Activated CD8-positive, alpha-beta memory T cell treated with anti-CD3 and anti-CD28 coated beads, Interleukin-2, amount 50 U/mL, for 4 hours (primary cell): ENCODE data around the gene COL19A1.

ENCODE experiments used
- DNase-seq: peaks from one replicate; pipeline ENCODE4 v3.0.0-alpha.2; 2020

The COL19A1 gene

DNA sequence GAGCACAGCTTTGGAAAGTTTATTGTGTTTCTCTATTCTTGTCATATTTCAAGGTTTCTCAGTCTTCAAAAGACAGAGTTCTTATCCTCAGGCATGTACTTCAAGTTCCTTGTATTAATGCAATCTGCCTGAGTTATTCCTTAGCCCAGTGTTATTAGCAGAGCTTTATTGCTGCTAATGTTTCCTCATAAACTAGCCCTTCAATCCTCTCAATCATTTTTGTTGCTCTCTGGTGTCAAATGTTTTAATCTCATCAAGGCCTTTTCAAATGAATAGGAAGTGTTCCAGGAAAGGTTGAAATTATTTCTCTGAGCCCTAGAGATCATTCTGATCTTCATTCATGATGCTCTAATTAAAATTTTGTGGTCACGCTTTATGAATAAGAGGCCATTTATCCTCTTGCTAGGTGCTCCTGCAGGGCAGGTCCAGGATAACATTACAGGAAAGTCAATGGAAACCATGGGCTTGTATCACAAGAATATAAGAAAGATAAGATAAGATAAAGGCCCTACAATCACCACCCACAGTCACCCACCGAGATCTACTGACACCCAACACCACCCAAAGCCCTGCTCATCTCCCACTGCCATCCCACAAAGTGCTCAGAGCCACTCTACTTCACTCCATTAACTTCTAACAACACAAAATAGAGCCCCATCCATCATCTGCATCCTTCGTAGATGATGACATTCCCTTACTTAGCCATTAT, 310.6 kb downstream of the COL19A1 start:
- DNase-seq = no peak

DNA sequence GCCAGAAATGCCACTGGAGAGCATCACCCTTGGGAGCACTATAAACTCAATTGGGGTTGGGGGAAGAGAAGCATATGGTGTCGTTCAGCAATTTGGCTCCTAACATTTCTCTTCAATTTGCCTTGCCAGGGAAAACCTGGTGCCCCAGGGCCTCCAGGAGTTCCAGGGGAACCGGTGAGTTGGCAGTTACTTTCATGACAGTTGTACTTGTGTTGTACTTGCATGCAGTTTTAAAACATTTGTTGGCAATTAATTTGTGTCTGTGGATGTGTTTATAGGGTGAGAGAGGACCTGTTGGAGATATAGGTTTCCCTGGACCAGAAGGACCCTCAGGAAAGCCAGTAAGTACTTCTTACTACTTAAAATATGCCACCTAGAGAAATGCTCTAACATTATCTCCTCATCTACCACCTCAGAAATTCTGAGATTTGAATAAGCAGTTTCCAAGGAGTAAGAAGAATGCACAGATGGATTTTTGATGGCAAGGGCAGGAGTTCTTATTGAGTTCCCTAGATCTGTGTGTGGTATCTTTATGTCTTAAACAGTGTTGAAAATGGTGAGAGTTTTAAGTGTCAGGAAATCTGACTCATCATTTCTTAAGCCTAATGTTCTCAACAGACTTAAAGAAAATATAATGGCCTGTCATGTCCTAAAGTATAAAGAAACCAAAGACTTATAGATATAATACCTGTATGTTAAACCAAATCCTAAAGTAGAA, 314.0 kb downstream of the COL19A1 start:
- no peak for DNase-seq

DNA sequence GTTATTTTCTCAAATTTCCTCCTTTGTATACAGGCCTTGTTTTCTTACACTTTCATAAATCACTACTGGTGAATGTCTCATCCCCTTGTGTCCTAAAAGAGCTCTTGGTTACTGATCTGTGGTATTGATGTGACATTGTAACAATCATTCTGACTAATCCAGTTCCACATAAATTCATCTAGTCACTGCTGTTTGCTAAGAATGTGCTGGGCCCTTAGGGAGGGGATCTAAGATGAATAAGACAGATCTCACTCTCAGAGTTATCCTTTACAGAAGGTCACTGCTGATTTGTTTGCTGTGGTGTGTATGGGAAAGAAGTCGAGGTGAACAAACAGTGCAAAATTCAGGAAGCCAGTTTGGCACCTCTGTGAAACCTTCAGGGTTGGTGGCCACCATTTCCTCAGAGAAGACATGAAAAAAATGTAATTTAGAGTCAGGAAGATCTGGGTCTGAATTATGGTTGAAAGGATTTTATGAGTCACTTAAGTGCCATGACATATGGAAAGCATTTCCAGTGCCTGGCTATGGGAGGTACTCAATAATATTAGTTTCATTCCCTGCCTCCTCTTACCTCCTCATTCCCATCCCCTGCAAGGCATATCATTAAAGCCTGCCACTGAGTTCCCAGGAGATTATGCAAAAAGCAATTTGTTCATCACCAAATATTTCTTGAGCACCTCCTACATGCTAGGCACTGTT, 314.7 kb downstream of the COL19A1 start:
- DNase-seq = no peak

DNA sequence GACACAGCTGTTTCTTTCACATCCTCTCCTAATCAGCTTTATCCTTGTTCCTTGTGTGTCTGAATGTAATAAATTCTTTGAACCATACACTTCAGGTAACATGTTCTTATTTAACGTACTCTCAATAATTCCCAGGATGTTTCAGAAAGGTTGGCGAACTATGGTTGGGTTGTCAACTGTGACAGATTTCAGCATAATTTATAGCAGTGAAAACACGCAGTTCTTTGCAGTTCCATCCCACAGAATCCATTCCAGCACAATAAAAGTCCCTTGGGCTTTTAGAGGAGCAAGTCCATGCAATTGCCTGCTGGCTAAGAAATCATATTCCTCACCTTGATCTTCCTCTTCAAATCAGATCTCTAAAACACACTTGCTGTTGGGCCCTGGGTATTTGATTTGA, 317.2 kb downstream of the COL19A1 start:
- no peak for DNase-seq

DNA sequence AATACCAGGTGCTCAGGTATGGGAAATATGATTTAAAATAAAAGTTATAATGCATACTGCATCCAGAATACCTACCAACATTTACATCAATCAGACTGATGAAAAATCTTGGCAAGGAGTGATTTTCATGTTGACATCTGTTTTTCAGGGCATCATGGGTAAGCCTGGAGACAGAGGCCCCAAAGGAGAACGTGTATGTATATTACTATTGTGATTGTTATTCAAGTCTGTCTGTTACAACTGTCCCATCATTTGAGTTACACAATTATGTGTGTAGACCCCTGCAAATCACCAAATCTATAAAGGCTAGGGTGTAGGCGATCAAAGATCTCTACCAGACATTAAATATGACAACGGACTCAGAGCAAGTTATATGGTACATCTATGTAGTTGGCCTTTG, 318.4 kb downstream of the COL19A1 start:
- DNase-seq = no peak

DNA sequence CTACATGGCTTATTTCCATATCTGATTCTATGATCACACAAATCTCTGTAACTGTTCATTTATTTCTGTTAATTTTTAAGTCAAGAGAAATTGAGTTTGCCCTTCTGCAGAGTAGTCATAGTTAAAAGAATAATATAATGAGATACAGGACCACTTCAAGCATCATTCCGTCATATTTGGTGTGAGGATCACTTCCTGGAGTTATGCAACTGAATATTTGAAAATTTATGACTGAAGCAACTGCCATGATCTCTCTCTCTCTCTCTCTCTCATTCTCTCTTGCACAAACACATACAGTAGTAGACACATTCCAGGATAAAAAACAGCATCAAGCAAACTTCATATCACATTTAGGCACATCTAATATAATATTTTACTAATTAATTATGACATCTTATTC, 320.1 kb downstream of the COL19A1 start:
- DNase-seq = no peak

DNA sequence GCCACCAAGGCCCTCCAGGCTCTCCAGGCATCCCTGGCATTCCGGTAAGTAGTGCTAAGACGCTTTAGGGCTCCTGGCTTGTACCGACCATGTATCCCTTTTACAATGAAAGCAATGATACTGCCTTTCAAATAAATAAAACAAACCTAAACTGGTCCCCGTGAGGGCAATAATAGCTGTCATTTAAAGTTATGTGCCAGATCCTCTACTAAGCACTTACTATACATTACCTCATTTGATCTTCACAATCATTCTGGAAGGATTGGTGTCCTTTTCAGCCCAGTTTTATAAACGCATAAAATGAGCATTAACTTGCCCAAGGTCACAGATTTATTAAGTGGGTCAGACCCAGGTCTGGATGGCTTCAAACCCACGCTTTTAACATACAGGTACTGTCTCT, 321.8 kb downstream of the COL19A1 start:
- no peak for DNase-seq

DNA sequence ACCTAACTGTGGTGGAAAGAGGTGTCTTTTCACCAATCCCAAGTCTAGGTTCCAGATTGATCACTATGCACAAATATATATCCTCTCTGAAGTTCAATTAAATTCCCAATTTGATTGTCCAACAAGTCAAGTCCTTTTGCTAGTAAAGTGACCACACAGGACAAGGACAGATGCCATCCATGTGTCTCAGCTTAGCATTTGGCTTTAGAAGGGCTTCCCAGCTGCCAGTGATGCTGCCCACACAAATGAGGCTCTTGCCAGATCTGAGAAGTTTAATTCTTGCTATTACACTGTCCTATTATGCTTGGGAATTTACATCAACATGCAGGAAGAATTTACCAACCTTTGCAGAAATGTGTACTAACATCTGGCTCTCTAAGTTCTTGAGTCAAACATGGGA, 328.1 kb downstream of the COL19A1 start:
- DNase-seq = no peak

DNA sequence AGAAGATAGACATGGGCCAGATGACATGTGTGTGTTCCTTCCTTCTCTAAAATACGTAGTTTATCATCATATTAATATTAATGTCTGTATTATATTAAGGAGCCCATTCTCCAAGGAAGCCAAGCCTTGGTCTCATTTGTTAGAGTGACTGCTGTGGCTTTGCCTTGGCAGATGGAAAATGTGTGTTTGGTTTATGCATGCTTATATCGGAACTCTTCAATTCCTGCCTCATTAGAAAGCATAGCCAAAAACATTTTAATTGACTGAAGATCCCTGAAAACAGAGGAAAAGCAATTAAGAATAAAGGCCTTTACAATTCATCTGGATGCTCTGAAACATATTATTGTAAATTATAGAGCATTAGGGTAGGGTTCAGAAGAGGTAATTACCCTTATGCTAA, 330.2 kb downstream of the COL19A1 start:
- no peak for DNase-seq

DNA sequence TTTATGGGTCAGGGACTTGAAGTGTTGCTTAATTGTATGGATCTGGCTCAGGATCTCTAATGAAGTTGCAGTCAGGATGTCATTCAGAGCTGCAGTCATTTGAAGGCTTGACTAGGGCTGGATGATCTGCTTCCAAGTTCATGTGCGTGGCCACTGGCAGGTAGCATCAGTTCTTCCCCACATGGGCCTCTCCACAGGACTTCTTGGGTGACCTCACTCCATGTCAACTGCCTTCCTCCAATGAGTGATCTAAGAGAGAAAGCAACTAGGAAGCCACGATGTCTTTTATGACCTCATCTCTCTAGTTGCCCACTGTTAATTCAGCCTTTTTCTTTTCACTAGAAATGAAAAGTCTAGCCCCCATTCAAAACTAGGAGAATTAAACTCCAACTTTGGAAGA, 332.4 kb downstream of the COL19A1 start:
- no peak for DNase-seq

DNA sequence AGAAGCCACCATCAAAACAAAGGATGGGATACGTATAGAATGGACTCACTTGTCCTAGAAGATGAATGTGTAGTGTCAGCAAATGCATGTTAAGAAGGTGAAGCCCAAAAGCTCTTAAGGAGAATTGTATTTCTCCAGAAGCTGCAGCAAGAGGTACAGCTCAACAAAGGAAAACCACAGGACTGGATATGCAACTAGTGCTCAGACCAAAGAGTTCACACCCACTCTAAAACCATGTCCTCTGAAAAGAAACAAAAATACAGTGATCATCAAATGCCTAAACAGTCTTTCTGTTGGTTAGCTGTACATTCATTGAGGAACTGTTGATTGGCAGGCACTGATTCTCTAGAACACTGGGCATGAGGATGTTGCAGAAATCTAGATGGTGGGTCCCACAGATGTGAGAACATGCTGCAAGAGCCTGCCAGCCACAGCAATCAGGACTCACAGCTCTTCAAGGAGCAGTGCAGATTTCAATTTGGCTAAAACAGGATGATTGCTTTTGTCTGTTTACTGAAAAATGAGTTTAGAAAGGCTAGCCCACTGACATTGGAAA, 342.0 kb downstream of the COL19A1 start:
- no peak for DNase-seq

DNA sequence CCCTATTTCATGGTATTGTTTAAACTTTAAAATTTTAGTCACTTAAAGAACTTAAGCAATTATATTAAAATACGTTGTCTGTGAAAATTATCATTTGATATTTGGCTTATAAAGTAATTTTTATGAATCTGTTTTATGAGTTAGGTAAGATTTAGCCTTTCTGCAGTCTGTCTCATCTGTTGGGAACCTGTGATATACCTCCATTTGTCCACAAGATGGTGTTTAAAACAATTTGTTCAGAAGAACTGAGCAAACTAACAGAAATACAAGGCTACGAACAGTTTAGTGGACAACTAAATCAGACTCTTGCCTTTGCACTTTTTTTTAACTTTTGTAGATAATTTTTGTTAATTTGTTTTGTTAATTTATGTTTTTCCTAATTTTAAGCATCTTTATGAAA, 344.1 kb downstream of the COL19A1 start:
- DNase-seq = no peak

DNA sequence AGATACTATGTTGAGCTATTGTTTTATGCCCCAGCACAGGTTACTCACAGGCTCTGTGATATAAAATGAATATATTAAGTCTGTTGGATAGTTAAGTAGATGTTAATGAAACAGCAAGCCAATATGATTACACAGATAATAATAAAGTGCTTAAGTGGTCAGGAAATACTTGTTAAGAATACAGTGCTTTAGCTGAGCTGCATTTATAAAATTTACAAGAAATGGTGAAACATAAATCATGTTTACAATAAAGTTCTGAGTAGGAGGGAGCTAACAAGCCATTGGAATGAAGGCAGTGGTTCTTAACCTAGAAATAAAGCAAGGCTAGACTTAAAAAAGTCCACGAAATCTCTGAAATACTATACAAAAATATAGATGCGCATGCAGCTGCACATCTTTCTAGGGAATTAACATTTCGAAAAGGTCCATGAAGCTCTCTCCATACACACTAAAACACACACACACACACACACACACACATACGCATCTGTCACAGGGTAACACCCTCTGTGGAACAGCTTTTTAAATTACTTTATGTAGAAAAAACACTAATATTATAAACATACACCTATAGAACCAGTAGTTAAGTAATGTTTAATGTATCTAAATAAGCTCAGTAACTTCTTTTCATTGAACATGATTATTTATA, 349.2 kb downstream of the COL19A1 start:
- DNase-seq = no peak

DNA sequence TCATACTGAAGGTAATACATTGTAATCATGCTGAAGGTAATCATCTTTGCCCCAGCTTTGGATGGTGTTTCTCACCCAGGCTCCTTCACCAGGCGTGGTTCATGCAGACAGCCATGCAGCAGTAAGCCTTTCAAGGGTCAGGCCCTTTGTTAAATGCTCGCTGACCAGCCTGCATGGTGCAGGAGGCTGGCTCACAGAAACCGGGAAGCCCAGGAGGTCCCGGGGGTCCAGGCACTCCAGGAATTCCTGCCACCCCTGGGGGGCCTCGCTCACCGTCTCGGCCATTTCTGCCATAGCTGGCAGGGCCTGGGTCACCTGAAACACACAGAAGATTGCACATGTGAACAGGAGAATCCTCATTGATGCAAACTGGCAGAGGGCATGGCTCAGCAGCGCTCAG, 350.4 kb downstream of the COL19A1 start:
- DNase-seq = no peak

DNA sequence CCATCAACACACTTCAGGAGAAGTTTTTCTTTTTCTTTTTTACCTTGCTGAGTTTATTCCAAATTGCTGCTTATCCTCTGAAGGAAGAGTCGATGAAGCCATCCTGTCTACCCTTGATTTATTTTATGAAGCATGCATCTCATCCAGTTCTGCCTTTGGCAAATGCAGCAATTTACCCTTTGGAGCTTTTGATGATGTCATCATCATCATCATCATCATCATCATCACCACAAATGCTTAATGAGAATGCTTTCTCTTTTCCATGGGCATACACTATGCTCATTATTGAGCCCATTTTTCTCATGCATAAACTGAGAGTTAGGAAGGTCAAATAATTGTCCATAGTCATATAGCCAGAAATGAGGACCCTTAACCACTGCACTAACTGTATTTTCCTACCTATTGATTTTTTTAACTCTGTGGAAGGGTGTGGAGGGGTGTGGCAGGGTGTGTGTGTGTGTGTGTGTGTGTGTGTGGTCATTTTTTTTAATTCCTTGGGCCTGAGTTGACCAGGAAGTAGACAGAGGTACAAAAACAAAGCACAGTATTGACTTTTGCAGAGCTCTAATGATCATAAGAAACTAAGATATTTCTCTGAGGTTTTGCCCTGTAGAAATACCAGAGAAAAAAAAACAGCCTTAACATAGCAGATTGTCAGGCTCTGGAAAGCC, 353.7 kb downstream of the COL19A1 start:
- DNase-seq = no peak

DNA sequence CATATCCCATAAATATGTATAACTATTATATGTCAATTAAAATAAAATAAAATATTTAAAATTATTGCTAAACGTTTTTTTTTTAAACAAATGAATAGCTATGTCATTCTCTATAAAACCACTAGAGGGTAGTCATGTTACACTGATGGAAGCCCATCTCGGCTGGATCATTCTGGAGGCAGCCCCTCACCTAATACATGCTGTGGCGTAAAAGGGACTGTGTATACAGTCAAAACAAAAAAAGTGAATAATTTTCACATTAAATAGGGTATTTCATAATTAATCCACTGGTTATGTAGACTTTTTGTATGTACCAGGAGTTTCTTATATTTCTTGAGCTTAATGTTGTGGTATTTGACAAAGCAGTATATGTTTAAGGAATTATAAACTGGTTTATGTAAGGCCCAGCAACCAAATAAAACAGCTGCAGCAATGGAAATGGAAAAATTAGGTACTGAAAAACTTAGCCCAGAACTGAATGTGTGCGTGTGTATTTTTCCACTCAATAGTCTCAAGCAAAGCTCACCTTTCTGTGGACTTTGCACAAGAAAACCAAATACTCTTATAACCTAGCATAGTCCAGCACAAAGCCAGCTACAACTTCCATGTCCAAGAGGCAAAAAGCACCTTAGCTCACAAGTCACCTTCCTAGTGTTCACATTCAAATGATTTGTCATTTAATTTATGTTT, 354.8 kb downstream of the COL19A1 start:
- DNase-seq = no peak

DNA sequence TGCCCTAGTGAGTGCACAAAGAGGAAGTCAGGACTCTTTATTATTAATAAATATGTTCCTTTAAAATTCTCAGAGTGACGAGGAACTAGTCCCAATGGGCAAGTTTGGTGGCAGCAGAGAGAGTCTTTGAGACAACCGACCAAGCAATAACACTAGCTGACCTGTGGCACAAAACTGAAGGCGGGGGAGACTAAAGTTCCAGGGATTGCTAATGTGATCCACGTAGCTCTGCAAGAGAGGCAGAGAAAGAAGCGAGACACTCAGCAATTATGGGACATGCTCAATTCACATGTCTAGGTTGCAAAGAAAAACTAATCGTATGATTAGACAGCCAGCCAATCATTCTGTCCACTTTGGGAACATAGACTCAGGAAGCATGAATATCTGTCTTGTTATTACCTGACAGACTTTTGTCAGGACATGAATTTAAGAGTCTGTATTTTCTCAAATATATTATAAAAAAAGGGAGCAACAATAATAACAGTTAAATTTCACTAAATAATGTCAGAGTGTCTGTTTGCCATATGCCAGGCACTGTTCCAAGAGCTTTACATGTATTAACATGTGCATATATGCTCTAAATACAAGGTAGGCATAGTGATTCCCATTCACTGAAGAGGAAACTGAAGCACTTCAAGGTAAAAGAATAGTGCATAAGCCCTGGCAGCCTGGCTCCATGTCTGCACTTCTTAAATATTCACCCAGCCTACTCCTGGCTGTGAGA, 355.5 kb downstream of the COL19A1 start:
- DNase-seq = no peak

DNA sequence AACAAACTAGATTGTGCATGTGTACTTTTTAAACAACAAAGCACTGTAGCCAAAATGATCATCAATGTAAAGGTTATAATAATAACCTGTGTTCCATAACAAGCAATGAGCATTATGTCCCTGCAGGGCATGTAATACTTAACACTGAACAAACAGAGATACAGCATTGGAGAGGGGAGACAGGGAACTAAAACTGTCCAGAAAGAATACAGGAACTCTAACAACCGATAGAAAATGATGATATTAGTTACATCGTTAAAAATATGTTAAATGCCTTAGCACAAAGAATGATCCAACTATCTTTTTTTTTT, 356.0 kb downstream of the COL19A1 start:
- DNase-seq = no peak

DNA sequence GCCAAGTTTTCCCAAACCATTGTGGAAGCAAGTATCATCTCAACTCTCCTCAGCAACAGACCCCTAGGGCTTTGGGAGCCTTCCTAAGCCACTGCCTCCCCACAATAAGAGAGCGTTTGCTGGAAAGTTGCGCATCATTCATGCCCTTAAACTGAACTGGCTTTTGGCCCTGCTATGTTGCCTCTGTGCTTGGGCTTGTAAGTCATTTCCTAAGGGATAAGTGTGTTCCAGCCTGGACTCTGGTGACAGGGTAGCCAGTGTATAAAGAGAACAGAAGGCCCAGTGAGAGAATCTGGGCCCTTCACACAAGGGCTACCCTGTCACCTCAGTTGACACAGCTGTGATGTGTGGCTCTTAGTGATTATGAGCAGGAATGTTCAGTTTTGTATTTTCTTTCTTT, 358.7 kb downstream of the COL19A1 start:
- DNase-seq = no peak

DNA sequence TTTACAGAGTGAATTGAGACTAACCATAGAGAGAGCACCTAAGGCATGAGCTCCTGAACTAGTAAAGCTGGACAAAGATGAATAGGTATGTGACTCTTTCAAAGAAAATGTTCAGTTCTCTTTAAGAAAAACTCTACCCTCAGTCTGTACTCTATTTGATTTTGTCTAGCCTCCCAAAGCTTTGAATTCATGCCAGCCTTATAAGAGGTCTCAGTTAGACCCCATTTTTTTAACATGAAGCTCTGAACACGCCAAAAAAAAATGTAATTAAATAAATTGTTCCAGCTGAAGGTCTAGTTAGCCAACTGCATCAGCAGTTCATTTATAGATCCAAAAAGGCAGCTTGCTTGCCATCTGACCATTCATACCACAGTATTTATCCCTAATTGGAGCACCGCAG, 365.0 kb downstream of the COL19A1 start:
- DNase-seq = no peak

DNA sequence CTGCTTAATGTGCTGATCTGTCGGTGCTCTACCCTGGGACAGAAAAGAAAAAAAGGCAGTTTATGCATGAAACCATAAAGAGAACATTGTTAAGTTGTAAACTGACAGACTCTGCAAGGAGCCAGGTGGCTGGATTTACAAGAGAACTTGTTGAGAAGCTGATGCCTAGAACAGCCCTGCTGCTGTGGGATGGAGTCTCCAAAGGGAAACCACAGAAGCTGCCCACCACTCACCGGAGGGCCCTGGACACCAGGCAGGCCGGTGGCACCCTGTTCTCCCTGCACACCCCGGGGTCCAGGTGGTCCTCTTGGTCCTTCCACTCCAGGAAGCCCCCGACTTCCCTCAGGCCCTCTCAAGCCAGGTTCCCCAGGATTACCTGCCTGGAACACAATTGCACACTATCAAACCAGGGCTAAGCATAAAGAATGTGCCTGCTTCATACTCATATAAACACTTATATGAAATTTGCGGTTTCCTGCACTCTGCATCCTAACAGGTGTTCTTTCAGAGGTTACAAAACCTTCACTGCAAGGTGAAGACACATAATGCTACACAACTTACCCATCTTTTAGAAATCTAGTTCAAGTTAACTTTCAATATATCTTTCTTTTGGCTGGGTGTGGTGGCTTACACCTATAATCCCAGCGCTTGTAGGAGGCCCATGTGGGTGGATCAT, 368.3 kb downstream of the COL19A1 start:
- DNase-seq = no peak
